ENCODE data around the gene HOOK2.

GRCh38 chr19:12772323-12772722 is 3.0 kb downstream of the HOOK2 start:
- TF ChIP-seq POLR2A (IDR thresholded peaks at IDR 0.05) (no peak), CTCF (IDR thresholded peaks at IDR 0.05) (no peak)

Data from lower leg skin (tissue), 3 donors.